Upper lobe of left lung (tissue), 6 donors: Measurements from ENCODE around the gene M6PR. TPM values are rescaled to one million over a fixed set of nuclear protein-coding genes. Genes with fewer than 3 reads are reported as not detected.

ENCODE experiments used
- ATAC-seq, 2 donors: fragments of 200-7000 bp; cut with Tn5 transposase; one replicate each; pipeline ENCODE4 v1.9.1; 2022; ENCODE audit warnings: mild to moderate bottlenecking in 2 of 2, moderate library complexity in 2 of 2; ENCODE audit not compliant: low FRiP score in 2 of 2
- DNase-seq, 2 donors: peaks; one replicate each; pipeline ENCODE4 v3.0.0-alpha.2; 2019 to 2020
- H3K27ac ChIP-seq, 4 donors: fragments of 200-600 bp; sonication (generic); one replicate each; pipeline ENCODE4 v1.5.1; 2016 to 2019
- H3K27me3 ChIP-seq, 4 donors: fragments of 200-600 bp; sonication (generic); one replicate each; pipeline ENCODE4 v1.5.1; 2017 to 2019
- H3K36me3 ChIP-seq, 4 donors: fragments of 200-600 bp; sonication (generic); one replicate each; pipeline ENCODE4 v1.5.1; 2016 to 2019
- H3K4me1 ChIP-seq, 4 donors: fragments of 200-600 bp; sonication (generic); one replicate each; pipeline ENCODE4 v1.5.1; 2018 to 2019
- H3K4me3 ChIP-seq, 4 donors: fragments of 200-600 bp; sonication (generic); one replicate each; pipeline ENCODE4 v1.5.1; 2017 to 2019; ENCODE audit warnings: mild to moderate bottlenecking in 2 of 4, moderate library complexity in 1 of 4
- H3K9me3 ChIP-seq, 4 donors: fragments of 200-600 bp; sonication (generic); one replicate each; pipeline ENCODE4 v1.5.1; 2018 to 2019
- CTCF ChIP-seq, 6 experiments: fragments of 450-650 bp in 4 of 6; fragments of 200-600 bp in 2 of 6; sonication (generic) in 2 of 6; IDR thresholded peaks; one replicate each; pipeline ENCODE4 v1.5.1; 2016 to 2019; ENCODE audit warnings: antibody characterized with exemption in 6 of 6
- EP300 ChIP-seq, 4 donors: sonication (generic); formaldehyde crosslinking; IDR thresholded peaks; one replicate each; pipeline ENCODE4 v1.5.1; 2017; ENCODE audit warnings: antibody characterized with exemption in 4 of 4, control low read depth in 2 of 4
- POLR2A ChIP-seq, 4 donors: fragments of 450-650 bp; IDR thresholded peaks; one replicate each; pipeline ENCODE4 v1.5.1; 2016 to 2017; ENCODE audit warnings: antibody characterized with exemption in 4 of 4, mild to moderate bottlenecking in 2 of 4
- POLR2AphosphoS5 ChIP-seq, 2 donors: sonication (generic); formaldehyde crosslinking; IDR thresholded peaks; one replicate each; pipeline ENCODE4 v1.5.1; 2017; ENCODE audit warnings: antibody characterized with exemption in 2 of 2
- WGBS, 2 donors: methylation state at CpG; one replicate each; pipeline ENCODE4 v1.1.5; 2017 to 2018; 5-methylcytosine and 5-hydroxymethylcytosine counted together
- total RNA-seq, 6 donors: library from RNA; depleted of rRNA in 4 of 6; stranded (reverse); fragments of >200 nt in 4 of 6; gene quantifications; one replicate each; pipeline versions ENCODE4 v1.1.0 to v1.2.1, GENCODE V29; 2016 to 2021
- donor health status: DM: no; HTN: no; CAD: no; lungs with moderate emphysema.
- donor health status: DM: no; HTN: yes; CAD: no; lungs with severe emphysema.

The M6PR gene
- total RNA-seq, 6 donors from 2014 or later, result 136 to 239 (median 175) TPM

- no peak overlapping the region for H3K27ac ChIP-seq
- H3K4me1 ChIP-seq, result no peaks in the 10 kb centered on the region
- H3K36me3 ChIP-seq, result no peaks in the 10 kb centered on the region
- DNase-seq (no peak), ATAC-seq (no peak)
- H3K27me3 ChIP-seq, result no peaks in the 10 kb centered on the region
- no peaks in the 10 kb centered on the region for H3K9me3 ChIP-seq
- H3K4me3 ChIP-seq, result no peak overlapping the region
- TF ChIP-seq CTCF (IDR thresholded peaks at IDR 0.05), result no peak
- TF ChIP-seq POLR2A (IDR thresholded peaks at IDR 0.05), result no peak
- TF ChIP-seq POLR2AphosphoS5 (IDR thresholded peaks at IDR 0.05), result no peak
- no peak for TF ChIP-seq EP300 (IDR thresholded peaks at IDR 0.05)
- 89 to 93% methylated on average over 7 of the region's 7 CpGs for WGBS, 2 donors
Observed at GRCh38 chr12:8897081-8897480, 52.4 kb downstream of the M6PR start.

GRCh38 chr12:8894986-8895385, 54.5 kb downstream of the M6PR start:
- Histone ChIP-seq H3K27me3 (no peaks in the 10 kb centered on the region), H3K36me3 (no peaks in the 10 kb centered on the region), H3K27ac (no peak overlapping the region), H3K4me1 (no peaks in the 10 kb centered on the region), H3K9me3 (no peaks in the 10 kb centered on the region), H3K4me3 (no peak overlapping the region)
- no peak for DNase-seq
- WGBS, 2 donors, result 70 to 81% methylated on average over 1 of the region's 1 CpG
- no peak for TF ChIP-seq CTCF (IDR thresholded peaks at IDR 0.05)
- no peak for TF ChIP-seq EP300 (IDR thresholded peaks at IDR 0.05)
- no peak for TF ChIP-seq POLR2A (IDR thresholded peaks at IDR 0.05)
- no peak for TF ChIP-seq POLR2AphosphoS5 (IDR thresholded peaks at IDR 0.05)
- ATAC-seq, result no peak

GRCh38 chr12:8894378-8894777, 55.1 kb downstream of the M6PR start:
- H3K4me1 ChIP-seq, result no peaks in the 10 kb centered on the region
- H3K27ac ChIP-seq, result no peak overlapping the region
- H3K9me3 ChIP-seq, result no peaks in the 10 kb centered on the region
- H3K36me3 ChIP-seq, result no peaks in the 10 kb centered on the region
- H3K27me3 ChIP-seq, result no peaks in the 10 kb centered on the region
- no peak overlapping the region for H3K4me3 ChIP-seq
- DNase-seq (no peak), ATAC-seq (no peak)
- no peak for TF ChIP-seq POLR2AphosphoS5 (IDR thresholded peaks at IDR 0.05)
- TF ChIP-seq POLR2A (IDR thresholded peaks at IDR 0.05), result no peak
- TF ChIP-seq EP300 (IDR thresholded peaks at IDR 0.05), result no peak
- TF ChIP-seq CTCF (IDR thresholded peaks at IDR 0.05), result no peak

- Histone ChIP-seq H3K36me3 (no peaks in the 10 kb centered on the region), H3K27me3 (no peaks in the 10 kb centered on the region), H3K4me3 (no peak overlapping the region), H3K27ac (no peak overlapping the region), H3K9me3 (no peaks in the 10 kb centered on the region), H3K4me1 (no peaks in the 10 kb centered on the region)
- DNase-seq, result no peak
- no peak for ATAC-seq
- TF ChIP-seq EP300 (IDR thresholded peaks at IDR 0.05) (no peak), POLR2A (IDR thresholded peaks at IDR 0.05) (no peak), CTCF (IDR thresholded peaks at IDR 0.05) (no peak), POLR2AphosphoS5 (IDR thresholded peaks at IDR 0.05) (no peak)
- 96 to 99% methylated on average over 3 of the region's 3 CpGs for WGBS, 2 donors
Observed at GRCh38 chr12:8891976-8892375, 57.5 kb downstream of the M6PR start.

Other genes with a start within 250 kb of the M6PR start
- gene A2ML1, start 127.0 kb downstream of the M6PR start, total RNA-seq, result under 1 TPM in 2 of 6 donors, not detected in 4; 0.13 to 0.15 TPM
- gene PHC1, start 35.1 kb downstream of the M6PR start, total RNA-seq, result 10 to 100 TPM; 23.2 to 60.8 (median 32.1) TPM
- 1 to 10 TPM in 5 of 6 donors, not detected in 1; 1.8 to 8.9 (median 3.2) TPM for gene KLRG1, start 39.9 kb upstream of the M6PR start, total RNA-seq
- gene A2M, start 166.3 kb upstream of the M6PR start, total RNA-seq, result 1,000 to 10,000 TPM in 4 of 6 donors, 100 to 1,000 TPM in 2; 314 to 2,437 (median 1,163) TPM